Loucy (cell line): ENCODE measurements around the gene CLTCL1.
A peak's percentile ranks its signal among the peaks of the same experiment; 100 is the strongest.

ENCODE experiments used
- H2AFZ ChIP-seq: fragments of 200-600 bp; sonication (generic); 2 replicates; pipeline ENCODE4 v1.6.0; 2016; ENCODE audit warnings: antibody characterized with exemption, mild to moderate bottlenecking, low read length, moderate library complexity
- H3F3A ChIP-seq: fragments of 200-600 bp; 2 replicates; pipeline ENCODE4 v1.6.0; 2016; ENCODE audit warnings: antibody characterized with exemption, low read depth, mild to moderate bottlenecking
- H3K27me3 ChIP-seq: fragments of 200-600 bp; sonication (generic); 2 replicates; pipeline ENCODE4 v1.6.1; 2014; ENCODE audit warnings: low read length, mild to moderate bottlenecking; ENCODE audit not compliant: insufficient read depth, poor library complexity, severe bottlenecking
- H3K36me3 ChIP-seq: fragments of 200-600 bp; sonication (generic); 2 replicates; pipeline ENCODE4 v1.6.1; 2016; ENCODE audit warnings: low read length; ENCODE audit not compliant: insufficient read depth
- H3K4me1 ChIP-seq: fragments of 200-600 bp; sonication (generic); 2 replicates; pipeline ENCODE4 v1.5.1; 2014; ENCODE audit warnings: low read length, mild to moderate bottlenecking; ENCODE audit not compliant: insufficient read depth, poor library complexity, severe bottlenecking
- H3K4me2 ChIP-seq: fragments of 200-600 bp; sonication (generic); 2 replicates; pipeline ENCODE4 v1.6.0; 2014; ENCODE audit warnings: antibody characterized with exemption, low read length, low read depth, mild to moderate bottlenecking; ENCODE audit not compliant: poor library complexity, severe bottlenecking
- H3K4me3 ChIP-seq: fragments of 200-600 bp; sonication (generic); 2 replicates; pipeline ENCODE4 v1.5.1; 2014; ENCODE audit warnings: low read length, mild to moderate bottlenecking, mixed read lengths; ENCODE audit not compliant: poor library complexity, severe bottlenecking
- H3K79me2 ChIP-seq: fragments of 200-600 bp; sonication (generic); 2 replicates; pipeline ENCODE4 v1.6.1; 2014; ENCODE audit warnings: low read length; ENCODE audit not compliant: insufficient read depth
- H3K9ac ChIP-seq: fragments of 200-600 bp; sonication (generic); 2 replicates; pipeline ENCODE4 v1.6.0; 2014; ENCODE audit warnings: mild to moderate bottlenecking, low read depth, low read length, moderate library complexity; ENCODE audit not compliant: poor library complexity, severe bottlenecking
- H3K9me2 ChIP-seq: fragments of 200-600 bp; sonication (generic); replicated peaks from 2 replicates; pipeline ENCODE4 v1.6.1; 2016; ENCODE audit warnings: low read depth, low read length, mixed read lengths
- H3K9me3 ChIP-seq: fragments of 200-600 bp; sonication (generic); 2 replicates; pipeline ENCODE4 v1.6.1; 2014; ENCODE audit warnings: mild to moderate bottlenecking, antibody characterized with exemption, low read length, low read depth; ENCODE audit not compliant: insufficient read depth
- H4K20me1 ChIP-seq: fragments of 200-600 bp; sonication (generic); 2 replicates; pipeline ENCODE4 v1.6.0; 2014; ENCODE audit warnings: antibody characterized with exemption, low read length, mild to moderate bottlenecking; ENCODE audit not compliant: insufficient read depth, poor library complexity, severe bottlenecking
- EZH2phosphoT487 ChIP-seq: fragments of 200-600 bp; IDR thresholded peaks from 2 replicates; pipeline ENCODE4 v1.6.1; 2018; ENCODE audit warnings: antibody characterized with exemption, mild to moderate bottlenecking, moderate library complexity, borderline replicate concordance
- TF ChIP-seq, protein P1 (sequence below): fragments of 200-600 bp; sonication (generic); conservative IDR thresholded peaks from 2 replicates; pipeline ENCODE4 v1.5.1; 2014; ENCODE audit warnings: mild to moderate bottlenecking, antibody characterized with exemption, low read length

CLTCL1 gene

DNA sequence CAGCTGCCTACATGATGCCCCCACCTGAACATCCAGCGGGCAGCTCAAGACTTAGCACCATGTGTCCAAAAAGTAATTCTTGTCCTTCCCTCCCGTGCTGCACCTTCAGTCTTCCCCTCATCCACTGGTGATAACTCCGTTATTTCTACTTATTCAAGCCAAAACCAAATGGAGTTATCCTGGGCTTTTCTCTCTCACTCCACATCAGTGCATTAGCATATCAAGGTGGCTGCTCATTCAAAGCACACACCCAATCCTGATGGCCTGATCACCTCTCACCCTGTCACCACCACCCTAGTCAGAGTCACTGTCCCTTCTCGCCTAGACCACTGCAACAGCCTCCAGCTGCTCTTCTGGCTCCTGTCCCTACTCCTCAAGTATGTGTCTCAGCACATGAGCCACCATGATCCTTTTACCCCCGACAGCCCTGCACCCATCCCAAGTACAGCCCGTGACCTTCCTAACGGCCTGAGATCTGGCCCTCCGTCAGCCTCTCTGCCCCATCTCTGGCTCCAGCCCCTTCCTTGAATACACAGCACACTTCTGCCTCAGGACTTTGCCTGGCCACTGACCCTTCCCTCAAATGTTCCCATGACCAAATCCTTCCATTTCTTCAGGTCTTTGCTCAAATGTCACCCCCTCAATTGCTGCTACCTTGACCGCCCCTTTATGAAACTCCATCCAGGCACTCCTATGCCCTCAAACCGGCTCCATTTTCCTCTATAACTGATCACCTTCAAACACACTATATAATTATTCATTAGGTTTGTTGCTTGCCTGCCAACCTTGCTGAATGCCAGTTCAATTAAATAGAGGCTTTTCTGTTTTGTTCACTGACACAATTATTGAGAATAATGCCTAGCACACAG, 93.3 kb downstream of the CLTCL1 start:
- H3K36me3 ChIP-seq = no peaks in the 10 kb centered on the region
- H3K27me3 ChIP-seq = no peaks in the 10 kb centered on the region
- H4K20me1 ChIP-seq = no peaks in the 10 kb centered on the region
- no peak for TF ChIP-seq EZH2phosphoT487
- TF ChIP-seq, protein P1, sequence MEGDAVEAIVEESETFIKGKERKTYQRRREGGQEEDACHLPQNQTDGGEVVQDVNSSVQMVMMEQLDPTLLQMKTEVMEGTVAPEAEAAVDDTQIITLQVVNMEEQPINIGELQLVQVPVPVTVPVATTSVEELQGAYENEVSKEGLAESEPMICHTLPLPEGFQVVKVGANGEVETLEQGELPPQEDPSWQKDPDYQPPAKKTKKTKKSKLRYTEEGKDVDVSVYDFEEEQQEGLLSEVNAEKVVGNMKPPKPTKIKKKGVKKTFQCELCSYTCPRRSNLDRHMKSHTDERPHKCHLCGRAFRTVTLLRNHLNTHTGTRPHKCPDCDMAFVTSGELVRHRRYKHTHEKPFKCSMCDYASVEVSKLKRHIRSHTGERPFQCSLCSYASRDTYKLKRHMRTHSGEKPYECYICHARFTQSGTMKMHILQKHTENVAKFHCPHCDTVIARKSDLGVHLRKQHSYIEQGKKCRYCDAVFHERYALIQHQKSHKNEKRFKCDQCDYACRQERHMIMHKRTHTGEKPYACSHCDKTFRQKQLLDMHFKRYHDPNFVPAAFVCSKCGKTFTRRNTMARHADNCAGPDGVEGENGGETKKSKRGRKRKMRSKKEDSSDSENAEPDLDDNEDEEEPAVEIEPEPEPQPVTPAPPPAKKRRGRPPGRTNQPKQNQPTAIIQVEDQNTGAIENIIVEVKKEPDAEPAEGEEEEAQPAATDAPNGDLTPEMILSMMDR = no peak
- H3K9ac ChIP-seq = no peak overlapping the region
- H3K9me3 ChIP-seq = no peaks in the 10 kb centered on the region
- no peaks in the 10 kb centered on the region for H3K79me2 ChIP-seq
- no peak overlapping the region for H3K4me3 ChIP-seq
- no peaks in the 10 kb centered on the region for H3F3A ChIP-seq
- no peaks in the 10 kb centered on the region for H3K9me2 ChIP-seq
- H3K4me2 ChIP-seq = no peak overlapping the region
- H3K4me1 ChIP-seq = peaks cover 18% of the 10 kb centered on the region
- no peak overlapping the region for H2AFZ ChIP-seq

DNA sequence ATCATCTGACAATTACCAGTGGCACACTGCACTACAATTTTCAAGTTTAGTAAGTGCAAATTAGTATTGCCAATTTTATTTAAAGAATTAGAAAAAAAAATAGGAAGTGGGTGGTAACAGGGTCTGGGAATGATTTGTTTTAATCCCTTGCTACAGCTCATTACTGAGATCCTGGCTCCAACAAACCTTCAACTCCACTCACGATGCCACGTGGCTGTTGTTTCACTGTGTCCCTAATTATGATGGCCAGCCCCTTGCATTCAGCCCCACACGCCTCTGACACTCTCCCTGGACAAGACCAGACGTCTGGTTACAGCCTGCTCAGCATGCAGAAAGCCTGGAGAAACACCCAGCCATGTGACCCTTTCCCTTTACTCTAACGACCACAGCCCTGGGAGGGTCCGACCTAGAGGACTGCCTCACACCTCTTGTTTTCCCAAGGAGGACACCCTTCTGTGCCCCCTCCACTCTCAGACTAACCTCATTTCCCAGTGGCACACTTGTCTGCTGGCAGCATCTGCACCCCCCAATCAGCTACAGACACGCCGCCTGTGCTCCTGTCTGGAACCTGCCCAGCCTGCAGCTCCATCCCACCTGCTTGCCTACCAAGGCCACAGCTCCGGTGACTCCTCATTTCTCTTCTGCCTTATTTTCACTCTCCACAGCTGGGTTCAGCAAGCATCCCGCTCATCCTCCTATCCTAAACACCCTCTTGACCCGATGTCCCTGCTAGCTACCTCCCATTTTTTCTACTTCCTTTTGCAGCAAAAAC, 94.5 kb downstream of the CLTCL1 start:
- H3K4me3 ChIP-seq = no peak overlapping the region
- H3K36me3 ChIP-seq = no peaks in the 10 kb centered on the region
- no peaks in the 10 kb centered on the region for H3K79me2 ChIP-seq
- peaks cover 18% of the 10 kb centered on the region for H3K4me1 ChIP-seq
- TF ChIP-seq, protein P1 = no peak
- no peak for TF ChIP-seq EZH2phosphoT487
- H4K20me1 ChIP-seq = no peaks in the 10 kb centered on the region
- no peak overlapping the region for H3K9ac ChIP-seq
- no peaks in the 10 kb centered on the region for H3F3A ChIP-seq
- no peaks in the 10 kb centered on the region for H3K27me3 ChIP-seq
- H3K9me2 ChIP-seq = no peaks in the 10 kb centered on the region
- H3K4me2 ChIP-seq = no peak overlapping the region
- no peaks in the 10 kb centered on the region for H3K9me3 ChIP-seq
- no peak overlapping the region for H2AFZ ChIP-seq

DNA sequence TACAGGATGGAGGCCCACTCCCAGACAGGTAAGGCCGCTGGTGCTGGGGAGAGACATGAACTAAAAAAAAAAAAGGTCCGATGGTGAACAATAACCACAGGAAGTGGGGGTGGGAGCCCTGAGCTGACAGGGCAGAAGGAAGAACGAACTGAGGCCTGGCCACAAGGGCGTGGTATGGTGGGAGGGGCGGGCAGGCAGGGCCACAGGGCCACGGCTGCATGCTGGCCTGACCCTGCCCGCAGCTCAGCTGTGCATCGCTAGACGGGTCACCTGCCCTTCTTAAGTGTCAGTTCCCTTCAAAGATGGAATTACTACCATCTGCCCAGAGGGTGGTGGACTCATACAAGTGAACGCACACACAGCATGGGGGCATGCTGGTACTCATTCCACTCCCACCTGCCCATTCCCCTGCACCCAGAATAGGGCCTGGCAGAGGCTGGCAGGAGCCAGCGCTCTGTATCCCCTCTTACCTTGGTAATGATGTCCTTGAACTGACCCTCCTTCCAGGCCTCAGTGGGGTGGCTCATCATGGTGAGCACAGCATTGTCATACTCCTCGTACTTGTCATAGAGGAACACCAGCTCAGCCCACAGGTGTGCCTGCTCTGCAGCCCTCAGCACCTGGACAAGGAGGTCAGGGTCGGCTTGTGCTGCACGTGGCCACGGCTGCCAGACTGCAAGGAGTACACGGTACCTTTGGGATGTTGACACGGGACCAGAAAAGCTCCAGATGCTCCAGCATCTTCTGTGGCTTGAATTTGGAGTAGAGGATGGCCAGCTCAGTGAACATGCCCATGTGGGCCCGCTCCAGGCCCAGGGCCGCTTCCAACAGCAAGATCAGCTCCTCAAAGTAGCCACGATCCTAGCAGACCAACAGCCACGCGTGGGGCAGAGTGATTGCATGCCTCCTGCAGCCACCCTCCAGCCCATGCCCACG, 95.5 kb downstream of the CLTCL1 start:
- Histone ChIP-seq H3F3A (no peaks in the 10 kb centered on the region), H3K4me1 (peaks cover 18% of the 10 kb centered on the region), H3K9me3 (no peaks in the 10 kb centered on the region), H3K79me2 (no peaks in the 10 kb centered on the region), H3K27me3 (no peaks in the 10 kb centered on the region), H3K4me3 (peak overlapping the region; percentile 19), H2AFZ (peak overlapping the region; percentile 47), H3K36me3 (no peaks in the 10 kb centered on the region), H3K9ac (peak overlapping the region; percentile 41), H4K20me1 (no peaks in the 10 kb centered on the region), H3K9me2 (no peaks in the 10 kb centered on the region), H3K4me2 (peak overlapping the region; percentile 61)
- TF ChIP-seq, protein P1 = no peak
- no peak for TF ChIP-seq EZH2phosphoT487
